H4 (cell line): ENCODE measurements around the gene ELF2. TPM values are rescaled to one million over a fixed set of nuclear protein-coding genes. Genes with fewer than 3 reads are reported as not detected.
"Not testable (repeated sequence)": the region's sequence is repeated elsewhere in the genome, so short reads cannot be mapped to it uniquely, and the experiment has no call there.

Experiments used
- DNase-seq: peaks from one replicate; pipeline ENCODE4 v3.0.0-alpha.2; 2015; ENCODE audit warnings: low spot score
- total RNA-seq: library from RNA; depleted of rRNA; stranded (reverse); fragments of >200 nt; shearing (Covaris generic); gene quantifications from 2 replicates; pipeline ENCODE4 v1.2.3, GENCODE V29; 2014

Gene ELF2
- total RNA-seq, 1 experiment from 2014 or later, result 33.7 TPM

DNA sequence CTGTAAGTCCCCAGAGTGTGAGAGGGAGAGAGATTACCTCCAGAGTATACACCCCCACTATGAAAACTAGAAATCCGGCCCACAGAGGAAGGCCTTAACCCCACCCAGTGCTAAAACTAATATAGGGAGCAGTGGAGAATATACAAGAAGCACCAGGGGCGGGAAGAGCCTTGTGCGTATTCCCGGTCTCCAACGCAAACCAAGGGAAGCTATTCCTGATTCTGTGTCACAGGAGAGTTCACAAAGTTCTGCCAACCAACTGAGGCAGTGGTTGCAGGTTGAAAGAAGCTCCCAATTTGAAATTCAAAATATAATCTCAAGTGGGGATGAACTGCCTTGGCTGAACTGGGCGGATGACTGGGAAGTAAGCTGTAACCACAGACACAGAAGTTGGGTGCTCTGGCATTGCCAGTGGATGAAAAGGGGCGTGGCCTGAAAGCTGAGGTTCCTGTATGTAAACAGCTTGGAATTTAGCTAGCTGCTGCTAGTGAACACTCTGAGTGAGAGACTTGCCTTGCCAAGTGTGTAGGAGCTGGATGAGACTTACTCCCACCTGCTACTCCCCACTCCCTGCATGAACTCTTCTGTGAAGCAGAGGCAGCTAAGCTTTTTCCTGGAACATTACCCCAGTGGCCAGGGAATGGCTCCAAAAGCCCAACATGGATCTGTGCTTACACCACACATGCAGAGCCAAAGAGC lies 32.7 kb downstream of the ELF2 start:
- peak; percentile 66 for DNase-seq

DNA sequence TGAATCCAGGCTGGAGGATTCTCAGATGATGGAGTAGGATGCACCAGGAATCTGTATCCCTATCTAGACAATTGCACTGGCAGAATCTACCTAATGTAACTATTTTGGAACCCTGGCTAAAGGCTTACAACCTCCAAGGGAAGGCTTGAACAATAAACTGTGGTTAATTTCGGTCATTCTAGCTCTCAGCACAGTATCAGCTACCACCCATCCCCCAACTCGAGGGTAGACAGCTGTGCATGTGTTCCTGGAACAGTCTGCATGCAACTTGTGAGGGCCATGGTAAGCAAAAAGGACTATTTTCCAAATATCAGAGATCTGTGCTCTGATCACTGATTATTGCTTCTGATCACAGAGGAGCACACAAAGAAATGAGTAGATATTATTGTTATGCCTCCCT lies 34.0 kb downstream of the ELF2 start:
- DNase-seq, result no peak

DNA sequence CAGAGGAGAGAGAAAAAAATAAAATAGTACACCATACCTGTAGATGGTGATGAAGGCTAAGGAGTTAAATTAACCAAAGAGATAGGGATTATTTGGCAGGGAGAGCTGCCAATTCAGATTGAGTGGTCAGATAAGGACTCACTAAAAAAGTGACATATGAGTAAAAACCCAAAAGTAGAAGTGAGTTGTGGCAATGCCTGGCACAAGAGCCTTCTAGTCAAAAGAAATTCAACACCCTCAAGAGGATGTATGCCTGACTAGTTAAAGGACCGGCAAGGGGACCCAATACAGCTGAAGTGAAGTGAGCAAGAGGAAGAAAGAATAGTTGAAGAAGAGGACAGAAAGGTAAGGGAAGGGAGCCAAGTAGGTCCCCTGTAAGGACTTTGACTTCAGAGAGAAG lies 34.9 kb downstream of the ELF2 start:
- no peak for DNase-seq

DNA sequence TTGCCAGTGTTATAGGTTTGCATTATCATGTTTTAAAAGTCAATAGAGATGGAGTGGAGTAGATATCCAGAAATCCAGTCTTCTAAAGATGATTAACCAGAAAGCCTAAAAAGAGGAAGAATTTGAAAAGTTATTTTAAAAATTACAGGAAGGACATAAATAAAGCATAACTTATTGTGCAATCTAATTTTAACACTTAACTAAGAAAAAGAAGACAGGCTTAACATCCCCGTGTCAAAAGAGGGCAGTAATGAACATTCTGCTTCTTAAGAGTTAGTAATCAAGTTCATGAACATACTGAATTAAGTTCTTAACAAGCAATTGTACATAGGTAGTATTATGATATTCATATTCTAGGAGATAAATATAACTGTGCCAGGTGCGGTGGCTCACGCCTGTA lies 39.3 kb downstream of the ELF2 start:
- no peak for DNase-seq

DNA sequence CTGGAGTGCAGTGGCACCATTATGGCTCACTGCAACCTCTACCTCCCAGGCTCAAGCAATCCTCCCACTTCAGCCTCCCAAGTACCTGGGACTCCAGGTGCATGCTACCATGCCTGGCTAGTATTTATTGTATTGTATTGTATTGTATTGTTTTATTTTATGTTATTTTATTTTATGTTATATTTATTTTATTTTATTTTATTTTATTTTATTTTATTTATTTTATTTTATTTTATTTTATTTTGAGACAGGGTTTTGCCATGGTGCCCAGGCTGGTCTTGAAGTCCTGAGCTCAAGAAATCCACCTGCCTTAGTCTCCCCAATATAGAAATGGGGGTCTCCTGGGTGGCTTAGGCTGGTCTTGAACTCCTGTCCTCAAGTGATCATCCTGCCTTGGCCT lies 42.6 kb downstream of the ELF2 start:
- DNase-seq, result no peak

DNA sequence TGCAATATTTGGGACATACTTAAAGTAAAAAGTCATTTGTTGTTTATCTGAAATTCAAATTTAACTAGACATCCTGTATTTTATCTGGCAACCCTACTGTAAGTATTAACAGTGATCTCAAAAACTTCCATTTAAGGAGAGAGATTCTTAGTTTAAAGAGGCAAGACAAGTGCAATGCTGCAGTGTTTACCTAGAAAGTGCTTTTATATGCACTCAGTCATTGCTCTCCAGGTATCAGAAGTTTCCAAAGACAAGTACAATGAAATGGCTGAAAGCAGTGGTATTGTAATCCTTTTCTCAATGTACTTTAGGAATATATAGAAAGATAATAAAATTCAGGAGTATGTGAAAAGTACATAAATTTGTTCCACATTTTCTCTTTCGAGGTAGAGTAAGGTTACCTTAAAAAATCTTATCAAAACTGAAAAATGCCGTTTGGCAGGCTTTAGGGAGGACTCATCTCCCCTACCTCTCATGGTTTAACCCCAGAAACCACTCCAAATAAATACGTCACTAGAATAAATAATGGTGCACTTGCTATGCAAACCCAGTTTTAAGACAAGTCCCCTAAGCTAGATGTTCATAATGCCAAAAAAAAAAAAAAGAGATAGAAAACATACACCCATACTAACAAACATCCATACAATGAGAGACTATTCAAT lies 45.7 kb downstream of the ELF2 start:
- no peak for DNase-seq

DNA sequence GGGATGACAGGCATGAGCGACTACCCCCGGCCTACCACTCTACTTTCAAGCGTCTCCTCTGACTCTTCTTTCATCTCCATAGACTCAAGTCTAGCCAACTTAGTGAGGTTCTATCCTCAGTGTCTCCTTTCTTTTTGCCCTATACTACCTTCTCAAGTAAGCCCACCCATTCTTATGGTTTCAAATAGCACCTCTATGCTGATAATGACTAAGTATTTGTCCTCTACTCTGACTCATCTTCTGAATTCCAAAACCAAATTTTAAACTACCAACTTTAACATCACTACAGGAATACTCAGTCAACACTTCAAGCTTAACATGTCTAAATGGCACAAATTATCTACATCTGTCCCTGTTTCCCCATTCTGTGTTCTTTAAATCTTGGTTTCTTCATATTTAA lies 47.8 kb downstream of the ELF2 start:
- DNase-seq, result no peak

DNA sequence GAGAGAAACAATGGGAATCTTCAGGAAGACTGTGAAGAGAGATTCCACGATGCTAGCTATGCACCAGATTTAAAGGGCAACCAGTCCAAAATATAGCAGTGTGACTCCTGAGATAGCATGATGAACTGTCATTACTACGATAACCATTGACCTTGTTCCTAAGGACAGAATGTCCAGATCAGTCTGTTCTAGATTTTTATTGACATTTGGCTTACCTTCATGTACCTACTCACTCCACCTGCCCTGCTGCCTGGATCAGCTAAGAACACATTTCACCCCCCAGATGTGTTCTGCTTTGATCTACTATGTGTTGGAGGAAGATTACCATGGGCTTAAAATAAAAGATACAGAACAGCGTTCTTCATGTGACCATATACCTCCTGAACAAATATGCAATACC lies 50.1 kb downstream of the ELF2 start:
- DNase-seq, result no peak

DNA sequence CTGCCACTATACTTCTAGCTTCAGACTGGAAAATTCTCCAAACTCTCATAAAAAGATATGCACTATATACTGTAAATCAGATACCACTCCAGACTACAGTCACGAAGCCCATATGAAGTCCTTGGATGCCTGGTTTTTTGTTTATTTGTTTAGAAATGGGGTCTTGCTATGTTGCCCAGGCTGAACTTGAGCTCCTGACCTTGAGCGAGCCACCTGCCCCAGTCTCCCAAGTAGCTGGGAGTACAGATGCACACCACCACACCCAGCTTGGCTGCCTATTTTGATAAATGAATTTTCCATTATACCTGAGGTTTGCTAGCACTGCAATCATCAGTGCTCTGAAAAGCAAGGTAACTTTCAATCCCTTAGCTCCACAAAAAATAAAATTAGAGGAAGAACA lies 53.1 kb downstream of the ELF2 start:
- DNase-seq, result no peak

DNA sequence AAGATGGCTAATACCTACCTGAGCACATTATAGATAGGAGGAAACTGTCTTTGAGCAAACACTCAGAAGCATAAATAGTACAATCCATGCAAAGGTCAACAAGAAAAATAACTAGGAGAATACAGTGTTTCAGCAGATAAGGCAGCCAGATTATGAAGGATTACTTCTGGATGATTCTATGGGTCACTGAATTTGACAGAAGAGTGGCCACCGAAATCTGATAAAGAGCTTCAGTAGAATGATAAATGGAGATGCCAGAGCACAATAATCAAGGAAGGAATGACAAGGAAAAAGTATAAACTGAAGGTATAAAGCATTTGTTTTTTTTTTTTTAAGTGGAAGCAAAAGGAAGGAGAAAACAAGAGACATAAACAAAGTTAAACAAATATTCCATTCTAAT lies 58.7 kb downstream of the ELF2 start:
- DNase-seq, result no peak

DNA sequence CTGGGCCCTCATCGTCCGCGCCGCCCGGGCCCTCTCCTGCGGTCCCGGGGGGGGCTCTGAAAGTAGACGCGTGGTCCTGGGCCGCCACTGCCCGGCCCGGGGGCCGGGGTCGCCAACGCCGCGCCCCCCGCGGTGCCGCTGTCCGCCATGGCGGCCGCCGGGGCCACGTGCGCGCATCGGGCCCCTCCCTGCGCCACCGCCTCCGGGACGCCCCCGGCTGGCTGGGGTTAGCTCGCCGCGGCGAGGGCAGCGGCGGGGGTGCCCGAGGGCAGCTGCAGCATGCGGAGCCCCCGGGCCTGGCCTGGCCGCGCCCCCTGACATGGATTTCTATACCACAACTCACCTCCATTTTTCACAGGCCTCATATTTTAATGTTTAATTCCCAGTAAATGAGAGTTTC lies 61.8 kb downstream of the ELF2 start:
- no peak for DNase-seq

DNA sequence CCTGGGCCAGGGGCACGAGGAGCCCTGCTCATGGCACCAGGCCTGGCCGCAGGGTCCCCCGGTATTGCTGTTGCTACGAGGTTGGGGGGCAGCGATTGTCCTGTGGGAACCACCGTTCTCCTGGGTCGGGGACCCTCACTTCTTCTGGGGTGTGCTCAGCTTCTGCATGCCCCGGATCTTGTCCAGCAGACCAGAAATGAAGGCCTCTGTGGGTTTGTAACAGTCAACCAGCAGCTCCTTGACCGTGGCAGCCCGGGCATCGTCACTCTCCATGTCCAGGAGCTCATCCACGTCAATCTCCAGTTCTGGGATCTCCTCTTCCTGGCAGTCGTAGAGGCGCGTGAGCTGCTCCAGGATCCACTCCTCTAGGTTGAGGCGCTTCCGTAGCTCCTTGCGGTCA lies 62.2 kb downstream of the ELF2 start:
- not testable (repeated sequence) for DNase-seq

DNA sequence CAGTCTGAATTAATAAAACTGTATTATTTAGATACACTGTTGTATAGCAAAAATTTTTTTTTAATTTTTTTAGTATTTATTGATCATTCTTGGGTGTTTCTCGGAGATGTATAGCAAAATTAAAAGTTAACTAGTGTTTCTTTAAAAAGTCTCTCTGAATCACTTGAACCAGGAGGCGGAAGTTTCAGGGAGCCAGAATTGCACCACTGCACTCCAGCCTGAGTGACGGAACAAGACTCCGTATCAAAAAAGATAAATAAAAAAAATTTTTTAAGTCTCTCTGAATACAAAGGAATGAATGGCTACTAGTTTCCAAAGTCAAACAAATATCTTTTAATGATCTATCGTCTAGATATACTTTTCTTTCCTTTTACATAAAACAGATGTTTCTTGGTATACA lies 64.4 kb downstream of the ELF2 start:
- no peak for DNase-seq

DNA sequence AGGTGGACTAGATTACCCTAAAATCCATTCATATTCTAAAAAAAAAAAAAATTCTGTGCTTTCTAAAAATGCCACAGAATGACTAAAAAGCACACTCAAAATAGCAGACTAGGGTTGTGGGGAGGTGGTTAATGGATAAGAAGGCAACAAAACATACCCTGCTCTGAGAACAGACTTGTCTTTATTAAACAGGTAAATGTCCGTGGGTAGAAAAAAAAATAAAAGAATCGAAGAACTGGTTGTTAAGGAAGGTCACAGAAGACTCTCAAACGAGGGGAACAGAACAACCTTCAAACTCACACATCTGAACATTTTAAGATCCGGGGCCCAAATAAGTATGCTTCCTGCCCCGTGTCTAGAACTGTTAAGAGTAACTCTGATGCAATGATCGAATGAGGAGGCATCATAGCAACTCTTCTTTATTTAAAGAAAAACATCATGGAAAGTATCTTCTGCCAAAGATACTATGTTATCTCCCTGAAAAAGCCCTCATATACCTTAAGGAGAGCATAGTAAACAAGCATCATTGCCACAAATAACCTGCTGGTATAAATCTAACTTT lies 68.4 kb downstream of the ELF2 start:
- no peak for DNase-seq

DNA sequence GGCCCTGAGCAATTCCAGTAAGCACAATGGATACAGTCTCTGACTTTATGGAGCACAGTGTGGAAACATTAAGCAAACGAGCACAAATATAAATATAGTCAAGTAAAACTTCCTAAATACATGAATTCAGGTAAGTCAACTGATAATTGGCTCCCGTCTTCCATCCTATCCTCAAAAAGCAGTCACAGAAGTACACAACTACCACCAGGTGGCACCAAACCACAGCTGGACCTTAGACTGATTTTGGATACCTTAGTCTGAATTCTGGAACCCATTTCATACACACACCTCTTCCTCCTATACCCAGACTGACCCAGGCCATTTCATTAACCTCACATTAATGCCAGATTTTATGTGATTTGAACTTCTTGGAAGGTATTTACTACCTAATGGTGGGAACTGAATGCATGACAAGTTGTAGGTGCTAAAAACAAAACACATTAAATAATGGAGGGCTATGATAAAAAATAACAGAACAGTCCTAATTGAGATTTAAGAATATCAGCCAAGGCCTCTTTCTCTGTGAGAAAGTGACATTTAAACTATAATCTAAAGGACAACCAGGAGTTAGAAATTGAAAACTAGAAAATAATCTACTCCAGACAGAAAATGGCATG lies 77.5 kb downstream of the ELF2 start:
- DNase-seq, result peak; percentile 75

DNA sequence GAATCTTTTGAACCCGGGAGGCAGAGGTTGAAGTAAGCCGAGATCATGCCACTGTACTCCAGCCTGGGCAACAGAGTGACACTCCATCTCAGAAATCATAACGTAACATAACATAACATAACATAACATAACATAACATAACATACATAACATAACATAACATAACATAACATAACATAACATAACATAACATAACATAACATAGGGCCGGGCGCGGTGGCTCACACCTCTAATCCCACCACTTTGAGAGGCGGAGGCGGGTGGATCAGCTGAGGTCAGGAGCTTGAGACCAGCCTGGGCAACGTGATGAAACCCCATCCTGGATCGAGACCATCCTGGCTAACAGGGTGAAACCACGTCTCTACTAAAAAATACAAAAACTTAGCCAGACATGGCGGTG lies 84.7 kb downstream of the ELF2 start:
- DNase-seq, result no peak

DNA sequence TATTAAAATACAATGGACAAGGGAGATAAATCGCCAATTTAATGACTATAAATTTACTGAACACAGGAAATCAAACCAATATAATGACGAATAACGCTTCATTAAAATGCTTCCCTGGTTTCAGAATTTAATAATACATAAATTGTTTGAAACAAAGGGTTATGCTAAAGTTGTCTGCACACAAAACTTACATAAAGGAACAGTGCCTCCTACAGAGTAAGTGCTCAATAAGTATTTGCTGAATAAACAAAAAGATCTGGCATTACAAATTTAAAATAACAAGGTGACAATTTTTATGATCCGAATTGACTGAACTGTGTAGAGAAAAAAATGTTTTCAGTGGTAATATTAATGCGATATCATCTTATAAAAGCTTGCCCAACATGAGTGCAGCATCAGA lies 91.9 kb downstream of the ELF2 start:
- DNase-seq, result peak; percentile 5

DNA sequence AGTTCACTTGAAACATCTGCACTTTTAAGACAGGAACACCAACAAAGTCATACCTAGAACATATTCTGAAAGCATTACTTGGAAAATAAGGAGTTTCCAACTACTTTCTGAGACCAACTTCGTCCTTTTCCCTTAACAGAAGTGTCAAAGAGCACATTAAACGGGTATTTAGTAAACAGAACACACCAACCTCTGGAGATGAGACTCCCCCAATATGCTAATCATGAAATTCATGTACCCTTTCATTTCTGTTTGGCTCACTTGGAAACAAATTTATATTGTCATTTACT lies 92.3 kb downstream of the ELF2 start:
- DNase-seq, result no peak

DNA sequence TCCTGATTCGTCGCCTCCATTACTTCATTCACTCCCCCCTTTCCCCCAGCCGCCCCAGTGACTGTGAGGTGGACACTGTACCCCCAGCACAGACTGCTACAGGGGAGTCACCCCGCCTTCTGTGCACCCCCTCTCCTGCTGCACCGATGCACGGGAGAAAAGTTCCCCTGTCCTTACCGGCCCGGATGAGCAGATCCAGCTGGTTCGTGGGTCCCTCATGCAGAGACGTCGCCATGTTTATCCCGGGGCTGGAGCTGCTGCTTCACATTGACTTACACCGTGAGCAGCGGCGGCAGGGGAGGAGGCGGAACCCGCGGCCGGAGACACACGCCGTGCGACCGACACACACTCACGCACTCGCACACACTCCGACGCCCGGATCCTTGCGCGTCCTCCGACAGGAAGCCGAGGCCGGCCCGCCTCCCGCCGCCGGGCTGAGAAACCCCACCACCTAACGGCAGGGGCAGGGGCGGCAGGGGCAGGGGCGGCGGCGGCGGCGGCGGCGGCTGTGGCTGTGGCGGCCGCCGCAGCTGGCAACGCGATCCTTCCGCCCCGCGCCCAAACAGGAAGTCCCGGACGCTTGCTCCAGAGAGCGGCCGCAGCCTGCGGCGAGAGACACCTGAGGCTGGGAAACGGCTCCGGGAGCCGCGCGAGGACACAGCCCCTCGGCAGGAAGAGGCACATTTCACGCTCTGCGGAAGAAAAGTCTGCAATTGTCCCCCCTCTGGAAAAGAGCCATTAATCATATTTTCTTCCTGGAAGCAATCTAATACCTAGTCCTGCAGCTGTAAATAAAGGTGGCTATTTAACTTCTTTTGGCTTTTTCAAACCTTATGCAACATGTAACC lies 92.8 kb downstream of the ELF2 start:
- peak; percentile 93 for DNase-seq

DNA sequence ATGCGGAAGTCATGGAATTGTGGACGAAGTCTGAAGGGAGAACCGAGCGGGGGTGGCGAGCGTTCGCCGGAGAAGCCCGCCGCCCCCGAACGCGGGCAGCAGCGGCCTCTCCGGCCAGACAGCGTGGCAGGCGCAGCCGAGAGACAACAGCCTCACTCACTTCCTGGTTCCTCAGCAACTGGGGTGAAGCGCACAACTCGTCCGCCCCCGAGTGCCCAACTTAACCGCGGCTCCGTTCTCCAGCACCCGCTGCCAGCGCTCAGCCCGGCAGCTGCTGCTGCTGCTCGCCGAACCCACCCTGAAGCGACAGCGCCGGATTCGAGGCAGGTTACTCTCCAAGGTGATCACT lies 93.4 kb downstream of the ELF2 start:
- peak; percentile 48 for DNase-seq

DNA sequence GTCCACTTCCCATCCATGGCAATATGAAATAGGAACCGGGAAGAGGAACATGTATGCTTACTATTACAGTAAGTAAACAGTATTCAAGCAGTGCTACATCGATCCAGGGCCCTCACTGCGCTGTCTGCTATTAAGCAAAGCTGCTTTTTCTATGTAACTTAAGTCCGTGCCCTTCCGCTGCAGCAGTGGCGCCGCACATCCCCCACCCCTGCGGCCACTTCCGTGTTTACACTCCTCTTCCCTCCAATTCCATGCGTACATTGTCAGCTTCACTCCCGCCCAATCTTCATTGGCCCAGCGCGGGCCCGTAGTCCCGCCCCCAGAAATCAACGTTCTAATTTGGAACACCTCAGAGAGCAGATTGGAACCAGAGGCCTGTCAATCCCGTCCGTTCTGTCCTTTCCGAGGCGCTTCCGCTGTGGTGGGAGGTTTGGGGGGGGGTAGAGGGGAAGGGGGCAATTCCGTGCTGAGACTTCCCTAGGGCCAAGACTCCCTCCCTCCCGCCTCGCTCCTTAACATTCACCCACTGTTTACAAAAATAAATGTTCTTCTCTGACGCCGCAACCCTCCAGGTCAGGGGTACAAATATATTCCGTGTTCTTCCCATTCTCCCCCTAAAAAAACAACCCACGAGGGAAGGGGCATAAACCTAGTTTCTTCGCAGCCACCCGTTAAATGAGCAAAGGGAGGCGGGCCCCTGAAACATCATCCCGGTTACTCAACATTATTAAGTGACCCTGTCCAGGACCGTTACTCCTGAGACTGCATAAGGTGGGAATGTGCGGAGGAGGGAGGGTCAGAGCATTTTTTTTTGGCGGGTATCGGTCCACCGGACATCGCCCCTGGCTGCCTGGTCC lies 94.0 kb downstream of the ELF2 start:
- DNase-seq, result peak; percentile 98

DNA sequence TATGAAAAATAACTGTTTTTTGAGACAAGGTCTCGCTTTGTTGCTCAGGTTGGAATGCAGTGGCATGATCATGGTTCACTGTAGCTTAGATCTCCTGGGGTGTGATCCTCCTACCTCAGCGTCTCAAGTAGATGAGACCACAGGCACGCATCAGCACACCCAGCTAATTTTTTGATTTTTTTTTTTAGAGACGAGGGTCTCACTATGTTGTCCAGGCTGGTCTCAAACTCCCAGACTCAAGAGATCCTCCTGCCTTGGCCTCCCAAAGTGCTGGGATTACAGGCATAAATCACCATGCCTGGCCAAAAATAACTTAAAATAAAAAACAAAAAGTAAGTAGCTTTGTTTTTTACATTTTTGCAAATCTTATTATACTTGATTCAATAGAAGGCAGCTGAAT lies 98.1 kb downstream of the ELF2 start:
- no peak for DNase-seq
